ENCODE data around the gene TTLL11.

TTLL11 gene

GRCh38 chr9:122051351-122052321 lies 41.5 kb downstream of the TTLL11 start:
- peak; percentile 61 for DNase-seq (ENCODE audit: low spot score)

GRCh38 chr9:122050167-122050566 lies 42.9 kb downstream of the TTLL11 start:
- DNase-seq (ENCODE audit: low spot score): no peak

GRCh38 chr9:122042056-122042455 lies 51.1 kb downstream of the TTLL11 start:
- no peak for DNase-seq (ENCODE audit: low spot score)

GRCh38 chr9:122040561-122041242 lies 52.4 kb downstream of the TTLL11 start:
- DNase-seq (ENCODE audit: low spot score): no peak

DNA sequence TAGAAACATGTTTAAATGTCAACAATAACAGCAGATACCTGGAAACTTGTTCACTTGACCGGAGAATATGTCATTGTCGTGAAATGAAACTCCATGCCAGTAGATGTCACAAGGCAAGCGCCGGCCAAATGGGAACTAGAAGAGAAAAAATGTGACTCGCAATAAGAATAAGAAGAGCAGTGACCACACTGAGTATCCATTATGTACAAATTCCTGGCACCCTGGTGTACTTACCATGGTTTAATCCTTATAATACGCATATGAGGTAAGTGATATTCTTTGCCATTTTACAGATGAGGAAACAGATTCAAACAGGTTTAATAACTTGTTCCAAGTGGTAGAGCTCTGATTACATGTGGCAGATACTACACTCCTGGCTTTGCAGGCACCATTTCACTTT lies 53.9 kb downstream of the TTLL11 start:
- DNase-seq (ENCODE audit: low spot score): no peak

DNA sequence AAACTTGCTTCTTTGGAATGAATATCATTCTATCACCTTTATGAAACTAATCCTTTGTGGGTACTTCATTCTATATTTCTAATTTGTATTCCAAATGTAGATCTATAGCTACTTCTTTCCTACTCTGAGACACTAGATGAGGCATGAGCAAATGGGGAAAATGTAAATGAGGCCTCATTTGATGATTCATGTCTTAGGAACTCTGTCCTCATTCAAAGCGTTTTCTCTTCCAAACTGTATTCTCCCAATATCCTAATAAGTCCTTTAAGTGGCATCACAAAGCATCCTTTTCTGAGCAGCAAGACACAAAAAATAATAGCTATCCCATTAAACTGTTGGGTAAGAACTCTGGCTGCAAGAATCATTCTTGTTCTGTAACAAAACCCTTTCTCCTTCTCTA lies 56.1 kb downstream of the TTLL11 start:
- no peak for DNase-seq (ENCODE audit: low spot score)

- DNase-seq (ENCODE audit: low spot score): no peak
Measured at GRCh38 chr9:122036408-122036807, 56.7 kb downstream of the TTLL11 start.

DNA sequence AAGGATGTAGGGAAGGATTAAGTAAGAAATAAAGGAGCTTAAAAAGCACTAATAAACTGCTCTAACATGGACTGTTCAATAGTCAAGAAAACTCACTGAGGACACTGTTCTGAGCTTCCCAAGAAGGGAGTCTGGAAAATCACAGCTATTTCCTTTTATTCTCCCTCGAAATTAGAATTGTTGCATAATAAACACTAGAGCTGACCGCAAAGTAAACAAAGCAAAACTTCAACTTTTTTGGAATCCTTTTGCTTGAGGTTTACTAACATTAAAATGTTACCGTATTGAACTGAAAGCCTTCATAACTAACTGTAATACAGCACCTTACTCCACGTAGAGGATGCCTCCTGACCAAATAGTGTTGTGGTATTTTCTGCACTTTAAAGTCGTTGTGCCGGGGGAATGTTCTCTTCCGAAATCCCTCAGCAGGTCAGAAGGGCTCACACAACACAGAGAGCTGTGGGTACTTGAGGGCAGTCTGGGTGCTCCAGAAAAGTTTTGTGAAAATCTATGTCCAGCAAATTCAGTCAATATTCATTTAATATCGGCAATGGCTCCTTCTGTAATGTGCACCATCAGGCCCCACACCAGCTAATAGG lies 59.2 kb downstream of the TTLL11 start:
- no peak for DNase-seq (ENCODE audit: low spot score)

DNA sequence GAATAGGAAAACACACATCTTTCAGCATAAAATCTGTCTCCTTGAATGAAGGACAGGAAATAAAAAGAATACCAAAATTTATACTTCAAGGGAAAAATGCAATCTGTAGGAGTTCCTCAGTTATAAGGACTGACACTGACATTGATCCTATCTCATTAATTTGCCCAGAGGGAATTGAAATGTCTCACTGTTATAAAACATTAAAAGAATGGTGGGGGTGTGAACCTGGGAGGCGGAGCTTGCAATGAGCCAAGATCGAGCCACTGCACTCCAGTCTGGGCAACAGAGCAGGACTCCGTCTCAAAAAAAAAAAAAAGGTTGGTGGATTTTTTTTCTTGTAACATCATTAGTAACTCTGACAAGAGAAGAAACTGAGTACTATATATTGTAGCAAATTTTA lies 60.8 kb downstream of the TTLL11 start:
- no peak for DNase-seq (ENCODE audit: low spot score)

DNA sequence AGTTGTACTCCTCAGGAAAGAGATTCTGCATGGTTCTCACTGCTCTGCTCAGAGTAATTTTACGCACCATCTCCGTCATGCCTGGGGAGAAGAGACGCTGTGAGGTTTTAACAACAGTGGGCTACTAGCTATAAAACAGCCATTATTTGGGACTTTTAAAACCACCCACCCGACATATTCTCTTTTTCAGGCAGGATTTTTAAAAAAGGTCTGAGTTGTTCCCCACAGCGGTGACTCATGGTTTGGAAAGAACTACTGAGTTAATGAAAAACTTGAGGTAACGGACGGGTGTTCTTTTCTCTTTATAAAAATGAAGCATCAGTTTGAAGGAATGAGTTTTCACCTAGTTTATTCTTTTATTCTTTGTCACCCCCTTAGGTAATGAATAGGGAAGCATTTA lies 61.3 kb downstream of the TTLL11 start:
- DNase-seq (ENCODE audit: low spot score): no peak

DNA sequence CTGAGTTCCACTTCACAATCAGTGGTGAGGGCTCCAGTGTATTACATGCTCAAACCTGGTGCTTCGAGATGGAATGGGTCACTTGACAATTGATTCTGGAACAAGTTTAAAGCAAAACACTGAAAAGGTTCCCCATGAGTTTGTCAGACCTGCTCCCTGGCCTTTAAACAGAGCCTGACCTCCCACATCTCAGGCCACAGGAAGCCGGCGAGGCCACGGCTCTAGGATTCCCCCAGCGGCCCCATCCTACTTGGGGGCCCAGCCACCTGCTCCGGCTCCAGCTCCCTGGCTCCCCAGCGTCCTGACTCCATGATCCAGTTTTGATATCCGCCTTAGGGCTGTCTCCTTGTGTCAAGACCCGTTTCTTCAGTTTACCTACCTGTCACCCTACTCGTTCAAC lies 62.0 kb downstream of the TTLL11 start:
- DNase-seq (ENCODE audit: low spot score): no peak

DNA sequence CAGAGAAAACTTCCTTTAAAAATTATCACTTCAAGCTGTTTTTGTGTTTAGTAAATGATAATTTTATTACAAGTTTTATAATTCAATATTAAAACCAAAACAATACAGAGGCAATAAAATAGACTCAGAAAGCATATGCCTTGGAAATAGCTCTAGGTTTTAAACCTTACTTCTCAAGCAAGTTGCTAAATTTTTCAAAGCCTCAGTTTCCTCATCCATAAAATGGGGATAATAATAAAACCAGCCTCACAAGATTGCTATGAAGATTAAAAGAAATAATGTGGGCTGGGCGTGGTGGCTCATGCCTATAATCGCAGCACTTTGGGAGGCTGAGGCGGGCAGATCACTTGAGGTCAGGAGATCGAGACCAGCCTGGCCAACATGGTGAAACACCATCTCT lies 62.8 kb downstream of the TTLL11 start:
- DNase-seq (ENCODE audit: low spot score): no peak

- DNase-seq (ENCODE audit: low spot score): no peak
Measured at GRCh38 chr9:122029898-122030297, 63.2 kb downstream of the TTLL11 start.

DNA sequence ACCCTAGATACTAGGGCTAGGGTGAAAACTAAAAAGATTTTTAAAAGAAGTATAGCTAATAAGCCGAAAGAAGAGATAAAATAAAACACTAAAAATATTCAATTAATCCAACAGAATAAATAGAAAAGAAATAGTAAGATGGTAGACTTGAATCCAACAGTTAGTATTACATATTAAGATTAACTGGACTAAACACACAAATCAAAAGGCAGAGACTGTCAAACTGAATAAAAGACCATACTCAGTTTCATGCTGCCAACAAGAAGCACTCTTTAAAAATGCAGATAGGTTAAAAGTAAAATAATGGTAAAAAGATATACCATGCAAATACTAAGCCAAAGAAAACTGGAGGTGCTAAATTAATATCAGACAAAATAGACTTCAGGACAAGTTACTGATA lies 65.0 kb downstream of the TTLL11 start:
- DNase-seq (ENCODE audit: low spot score): no peak

- no peak for DNase-seq (ENCODE audit: low spot score)
Measured at GRCh38 chr9:122020398-122020797, 72.7 kb downstream of the TTLL11 start.

- no peak for DNase-seq (ENCODE audit: low spot score)
Measured at GRCh38 chr9:122016744-122017143, 76.4 kb downstream of the TTLL11 start.

GRCh38 chr9:122016309-122016708 lies 76.8 kb downstream of the TTLL11 start:
- no peak for DNase-seq (ENCODE audit: low spot score)

- no peak for DNase-seq (ENCODE audit: low spot score)
Measured at GRCh38 chr9:122015170-122015821, 77.8 kb downstream of the TTLL11 start.

DNA sequence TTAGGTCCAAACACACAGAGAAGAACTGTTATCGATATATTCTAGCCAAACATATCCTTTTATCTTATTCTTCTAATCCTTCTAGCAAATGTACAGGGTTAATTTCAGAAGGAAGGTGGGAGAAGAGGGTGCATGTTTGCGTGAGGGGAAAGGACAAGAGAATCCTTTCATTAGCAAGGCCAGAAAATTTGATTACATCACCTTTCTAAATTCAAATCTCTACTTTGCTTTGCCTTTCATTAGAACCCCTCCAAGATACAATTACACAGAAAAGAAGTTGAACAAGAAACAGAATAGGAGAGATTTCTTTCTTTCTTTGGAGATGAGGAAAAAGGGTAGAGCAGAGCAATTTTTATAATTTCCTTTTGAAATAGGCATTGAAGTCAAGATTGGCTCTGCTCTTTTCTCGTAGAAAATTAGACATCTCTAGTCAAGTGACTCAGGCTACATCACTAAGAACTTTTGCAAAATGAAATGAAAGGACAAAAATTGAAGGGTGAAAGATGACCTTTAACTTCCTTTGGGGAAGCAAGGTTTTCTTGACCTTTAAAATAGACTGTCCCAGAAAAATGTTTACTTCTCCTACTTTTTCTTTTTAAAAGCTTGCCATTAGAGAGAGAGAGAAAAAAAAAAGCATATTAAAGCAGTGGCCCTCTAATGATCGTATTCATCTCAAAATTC lies 81.2 kb downstream of the TTLL11 start:
- DNase-seq (ENCODE audit: low spot score): no peak

DNA sequence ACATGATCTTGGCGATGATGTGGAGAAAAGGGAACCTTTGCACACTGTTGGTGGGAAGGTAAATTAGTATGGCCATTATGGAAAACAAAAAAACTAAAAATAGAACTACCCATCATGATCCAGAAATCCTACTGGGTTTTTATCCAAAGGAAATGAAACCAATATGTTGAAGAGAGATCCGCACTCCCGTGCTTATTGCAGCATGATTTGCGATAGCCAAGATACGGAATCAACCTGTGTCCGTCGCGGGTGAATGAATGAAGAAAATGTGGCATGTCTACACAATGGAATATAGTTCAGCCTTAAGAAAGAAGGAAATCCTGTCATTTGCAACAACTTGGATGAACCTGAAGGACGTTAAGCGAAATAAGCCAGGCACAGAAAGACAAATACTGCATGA lies 84.5 kb downstream of the TTLL11 start:
- DNase-seq (ENCODE audit: low spot score): no peak

DNA sequence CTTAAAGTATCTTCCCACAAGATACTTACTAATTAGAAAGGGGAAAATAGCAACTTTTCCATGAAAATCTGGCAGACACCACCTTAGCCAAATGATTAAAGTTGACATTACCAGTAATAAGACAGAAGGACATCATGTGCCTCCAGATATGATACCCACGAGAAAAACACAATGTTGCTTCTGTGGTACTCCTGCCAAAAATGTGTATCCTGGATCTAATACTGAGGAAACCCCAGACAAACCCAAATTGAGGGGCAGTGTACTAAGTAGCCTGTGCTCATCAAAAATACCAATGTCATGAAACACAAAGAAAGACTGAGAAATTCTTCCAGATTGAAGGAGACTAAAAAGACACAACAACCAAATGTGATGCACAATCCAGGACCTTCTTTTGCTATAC lies 85.3 kb downstream of the TTLL11 start:
- no peak for DNase-seq (ENCODE audit: low spot score)

GRCh38 chr9:122005597-122005996 lies 87.5 kb downstream of the TTLL11 start:
- no peak for DNase-seq (ENCODE audit: low spot score)

Measured in hematopoietic multipotent progenitor cell treated with erythropoietin and hydrocortisone succinate and interleukin-3 and kit ligand, for 15 days (in vitro differentiated cells).